BE2C (cell line): Measurements from ENCODE around the gene SAV1.

Experiments
- DNase-seq: peaks from one replicate; pipeline ENCODE4 v3.0.0-alpha.2; 2020
- H3K27me3 ChIP-seq: fragments of 250-450 bp; sonication (Bioruptor Pico); 2 replicates; pipeline ENCODE4 v1.5.1; 2020; ENCODE audit warnings: mild to moderate bottlenecking
- H3K36me3 ChIP-seq: fragments of 250-450 bp; sonication (Bioruptor Pico); 2 replicates; pipeline ENCODE4 v1.5.1; 2020; ENCODE audit warnings: mild to moderate bottlenecking
- H3K4me1 ChIP-seq: fragments of 250-450 bp; sonication (Bioruptor Pico); 2 replicates; pipeline ENCODE4 v1.5.1; 2020
- H3K4me3 ChIP-seq: 2 replicates; pipeline ENCODE4 v1.5.1; 2011; ENCODE audit warnings: low read depth, low read length
- H3K9me3 ChIP-seq: fragments of 250-450 bp; sonication (Bioruptor Pico); 2 replicates; pipeline ENCODE4 v1.5.1; 2020
- CTCF ChIP-seq: IDR thresholded peaks from 2 replicates; pipeline ENCODE4 v1.5.1; 2012; ENCODE audit warnings: mild to moderate bottlenecking, low read depth, low read length

The SAV1 gene

GRCh38 chr14:50590464-50590863, 77.6 kb downstream of the SAV1 start:
- H3K27me3 ChIP-seq, result no peaks in the 10 kb centered on the region
- H3K4me3 ChIP-seq, result no peak overlapping the region
- no peaks in the 10 kb centered on the region for H3K4me1 ChIP-seq
- DNase-seq, result no peak
- no peaks in the 10 kb centered on the region for H3K9me3 ChIP-seq
- TF ChIP-seq CTCF, result no peak
- H3K36me3 ChIP-seq, result no peaks in the 10 kb centered on the region
